ENCODE data around the gene SNX8. TPM values are rescaled to one million over a fixed set of nuclear protein-coding genes. Genes with fewer than 3 reads are reported as not detected.

The SNX8 gene
- total and polyA plus RNA-seq, 2 of the 13 experiments (the other 11 are each of a cell fraction or from before 2014, with no cell fraction given) = 20.6 to 45.2 TPM

DNA sequence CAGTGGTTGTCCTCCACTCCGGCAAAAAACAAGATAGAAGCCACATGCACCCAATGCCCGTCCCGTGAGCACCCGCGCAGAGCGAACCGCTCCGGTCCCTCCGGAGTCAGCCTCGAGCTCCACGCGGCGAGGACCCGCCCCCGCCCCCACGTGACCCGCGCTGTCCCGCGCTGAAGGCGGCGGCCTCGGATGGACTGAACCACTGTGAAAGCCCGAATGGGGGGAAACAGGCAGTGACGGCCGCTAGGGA is 39.6 kb upstream of the SNX8 start (continued):
- TF ChIP-seq, protein P1, sequence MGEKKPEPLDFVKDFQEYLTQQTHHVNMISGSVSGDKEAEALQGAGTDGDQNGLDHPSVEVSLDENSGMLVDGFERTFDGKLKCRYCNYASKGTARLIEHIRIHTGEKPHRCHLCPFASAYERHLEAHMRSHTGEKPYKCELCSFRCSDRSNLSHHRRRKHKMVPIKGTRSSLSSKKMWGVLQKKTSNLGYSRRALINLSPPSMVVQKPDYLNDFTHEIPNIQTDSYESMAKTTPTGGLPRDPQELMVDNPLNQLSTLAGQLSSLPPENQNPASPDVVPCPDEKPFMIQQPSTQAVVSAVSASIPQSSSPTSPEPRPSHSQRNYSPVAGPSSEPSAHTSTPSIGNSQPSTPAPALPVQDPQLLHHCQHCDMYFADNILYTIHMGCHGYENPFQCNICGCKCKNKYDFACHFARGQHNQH (CRISPR knock-in tag; IDR thresholded peaks at IDR 0.05) = peak; percentile 80; the same call in 1 of the 2 replicates
- no peak for TF ChIP-seq MATR3 (CRISPR knock-in tag; IDR thresholded peaks at IDR 0.05)
- no peak; the same call in 1 of the 2 replicates for TF ChIP-seq NCOA1 (CRISPR knock-in tag; IDR thresholded peaks at IDR 0.05)
- no peak for TF ChIP-seq IRF9 (CRISPR knock-in tag; IDR thresholded peaks at IDR 0.05; ENCODE audit: borderline replicate concordance)
- no peak; the same call in none of the 2 replicates for TF ChIP-seq YEATS4 (CRISPR knock-in tag; IDR thresholded peaks at IDR 0.05; ENCODE audit: borderline replicate concordance)
- TF ChIP-seq CREB1 (IDR thresholded peaks at IDR 0.05) = no peak
- no peak for TF ChIP-seq CREB1 (CRISPR knock-in tag; IDR thresholded peaks at IDR 0.05)
- TF ChIP-seq SETDB1 (CRISPR knock-in tag; IDR thresholded peaks at IDR 0.05; ENCODE audit: borderline replicate concordance) = no peak
- 0 out of 2 replicates have a peak, but pooled peaks have one; percentile 35 for TF ChIP-seq ZNF276 (CRISPR knock-in tag; IDR thresholded peaks at IDR 0.05; ENCODE audit: low read depth)
- TF ChIP-seq BHLHE40 (IDR thresholded peaks at IDR 0.05; ENCODE audit: low read length) = no peak
- peak; percentile 36; the same call in 1 of the 2 replicates for TF ChIP-seq TOPORS (CRISPR knock-in tag; IDR thresholded peaks at IDR 0.05)
- TF ChIP-seq ATM (IDR thresholded peaks at IDR 0.05; ENCODE audit: borderline replicate concordance) = no peak
- TF ChIP-seq, protein P2, sequence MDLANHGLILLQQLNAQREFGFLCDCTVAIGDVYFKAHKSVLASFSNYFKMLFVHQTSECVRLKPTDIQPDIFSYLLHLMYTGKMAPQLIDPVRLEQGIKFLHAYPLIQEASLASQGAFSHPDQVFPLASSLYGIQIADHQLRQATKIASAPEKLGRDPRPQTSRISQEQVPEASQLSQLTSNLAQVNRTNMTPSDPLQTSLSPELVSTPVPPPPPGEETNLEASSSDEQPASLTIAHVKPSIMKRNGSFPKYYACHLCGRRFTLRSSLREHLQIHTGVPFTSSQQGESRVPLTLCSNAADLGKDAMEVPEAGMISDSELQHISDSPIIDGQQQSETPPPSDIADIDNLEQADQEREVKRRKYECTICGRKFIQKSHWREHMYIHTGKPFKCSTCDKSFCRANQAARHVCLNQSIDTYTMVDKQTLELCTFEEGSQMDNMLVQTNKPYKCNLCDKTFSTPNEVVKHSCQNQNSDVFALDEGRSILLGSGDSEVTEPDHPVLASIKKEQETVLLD (CRISPR knock-in tag; IDR thresholded peaks at IDR 0.05; ENCODE audit: low read depth) = peak; percentile 62
- TF ChIP-seq ZNF678 (CRISPR knock-in tag; IDR thresholded peaks at IDR 0.05) = no peak; the same call in 1 of the 2 replicates
- no peak for TF ChIP-seq ZNF777 (CRISPR knock-in tag; IDR thresholded peaks at IDR 0.05)
- no peak; the same call in 1 of the 2 replicates for TF ChIP-seq GMEB1 (CRISPR knock-in tag; IDR thresholded peaks at IDR 0.05; ENCODE audit: borderline replicate concordance)
- peak; percentile 77; the same call in 1 of the 2 replicates for TF ChIP-seq MYNN (CRISPR knock-in tag; IDR thresholded peaks at IDR 0.05; ENCODE audit: low read depth)
- TF ChIP-seq GATAD2A (CRISPR knock-in tag; IDR thresholded peaks at IDR 0.05) = peak; percentile 38; the same call in 1 of the 2 replicates
- TF ChIP-seq ZFP36L1 (CRISPR knock-in tag; IDR thresholded peaks at IDR 0.05) = peak; percentile 93; the same call in 1 of the 2 replicates

Data from HepG2 (cell line).